GM18870 (cell line): ENCODE data around the gene HARBI1.
A peak's percentile ranks its signal among the peaks of the same experiment; 100 is the strongest.
"Not testable (repeated sequence)": the region's sequence is repeated elsewhere in the genome, so short reads cannot be mapped to it uniquely, and the experiment has no call there.

Experiments used
- ATAC-seq: cut with Tn5 transposase; IDR thresholded peaks from one replicate; pipeline ENCODE4 v1.9.1; 2021; ENCODE audit warnings: moderate library complexity; ENCODE audit not compliant: unreplicated experiment

The HARBI1 gene

GRCh38 chr11:46597609-46598219 lies 19.3 kb downstream of the HARBI1 start:
- ATAC-seq, result no peak

GRCh38 chr11:46597155-46597554 lies 19.9 kb downstream of the HARBI1 start:
- ATAC-seq, result no peak

GRCh38 chr11:46594785-46595184 lies 22.2 kb downstream of the HARBI1 start:
- no peak for ATAC-seq

DNA sequence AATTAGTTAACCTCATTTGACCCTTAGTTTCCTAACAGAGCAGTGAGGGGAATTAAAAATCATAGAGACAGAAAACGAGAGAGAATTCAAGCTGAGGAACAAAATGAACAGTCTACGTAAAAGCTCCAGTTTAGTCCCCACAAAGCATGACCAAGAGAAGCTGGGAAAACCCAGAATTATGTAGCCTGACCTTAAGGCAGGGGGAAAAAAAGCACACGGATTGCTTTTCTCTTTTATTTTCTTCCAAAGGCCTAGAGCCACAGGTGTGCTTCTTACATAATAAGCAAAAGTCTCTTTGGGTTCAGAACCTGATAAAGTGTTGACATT lies 22.7 kb downstream of the HARBI1 start:
- ATAC-seq, result no peak

GRCh38 chr11:46593550-46594373 lies 23.3 kb downstream of the HARBI1 start, which contains the start of gene AMBRA1:
Gene AMBRA1 (minus strand): TSS chr11:46594023. CDS start chr11:46548380, 45,643 bp downstream.
- peak; percentile 80 for ATAC-seq

DNA sequence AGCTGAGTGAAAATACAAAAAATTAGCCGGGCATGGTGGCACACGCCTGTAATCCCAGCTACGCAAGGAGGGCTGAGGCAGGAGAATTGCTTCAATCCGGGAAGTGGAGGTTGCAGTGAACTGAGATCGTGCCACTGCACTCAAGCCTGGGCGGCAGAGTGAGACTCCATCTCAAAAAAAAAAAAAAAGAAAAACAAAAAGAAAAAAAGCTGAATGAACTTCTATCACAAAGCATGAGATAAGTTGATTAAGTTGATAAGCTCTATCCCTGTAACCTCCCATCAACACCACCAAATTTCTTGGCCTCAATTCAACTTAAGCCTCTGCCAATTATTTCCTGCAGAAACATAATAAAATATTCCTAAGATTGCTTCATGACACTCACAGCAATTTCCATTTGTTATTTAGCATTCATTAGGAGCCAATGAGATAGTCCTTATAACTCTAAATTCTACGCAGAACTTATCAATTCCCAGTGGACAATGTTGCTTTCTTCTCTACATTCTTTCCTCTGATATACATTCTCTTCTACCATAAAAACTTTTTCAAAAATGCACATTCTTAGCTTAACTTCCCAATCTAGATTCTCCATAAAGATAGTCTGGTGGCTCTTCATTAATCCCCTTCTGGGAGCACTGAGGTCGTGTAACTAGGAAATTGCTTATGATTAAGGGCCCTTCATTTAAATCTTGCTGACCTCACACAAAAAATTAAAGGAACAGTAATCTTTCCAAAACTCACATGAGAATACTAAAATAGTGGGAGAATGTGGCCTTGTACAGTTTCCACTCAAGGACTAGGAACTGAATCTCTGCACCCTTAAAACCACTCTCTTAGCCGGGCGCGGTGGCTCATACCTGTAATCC lies 26.1 kb downstream of the HARBI1 start:
- ATAC-seq, result no peak

GRCh38 chr11:46588915-46589314 lies 28.1 kb downstream of the HARBI1 start:
- no peak for ATAC-seq

GRCh38 chr11:46588131-46588530 lies 28.9 kb downstream of the HARBI1 start:
- no peak for ATAC-seq

DNA sequence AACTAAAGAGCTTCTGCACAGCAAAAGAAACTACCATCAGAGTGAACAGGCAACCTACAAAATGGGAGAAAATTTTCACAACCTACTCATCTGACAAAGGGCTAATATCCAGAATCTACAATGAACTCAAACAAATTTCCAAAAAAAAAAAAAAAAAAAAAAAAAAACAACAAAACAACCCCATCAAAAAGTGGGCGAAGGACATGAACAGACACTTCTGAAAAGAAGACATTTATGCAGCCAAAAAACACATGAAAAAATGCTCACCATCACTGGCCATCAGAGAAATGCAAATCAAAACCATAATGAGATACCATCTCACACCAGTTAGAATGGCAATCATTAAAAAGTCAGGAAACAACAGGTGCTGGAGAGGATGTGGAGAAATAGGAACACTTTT lies 33.5 kb downstream of the HARBI1 start:
- ATAC-seq, result not testable (repeated sequence)

- ATAC-seq, result no peak
Measured at GRCh38 chr11:46582588-46582987, 34.4 kb downstream of the HARBI1 start.

GRCh38 chr11:46577058-46577457 lies 40.0 kb downstream of the HARBI1 start:
- ATAC-seq, result no peak

GRCh38 chr11:46574656-46575055 lies 42.4 kb downstream of the HARBI1 start:
- ATAC-seq, result no peak

DNA sequence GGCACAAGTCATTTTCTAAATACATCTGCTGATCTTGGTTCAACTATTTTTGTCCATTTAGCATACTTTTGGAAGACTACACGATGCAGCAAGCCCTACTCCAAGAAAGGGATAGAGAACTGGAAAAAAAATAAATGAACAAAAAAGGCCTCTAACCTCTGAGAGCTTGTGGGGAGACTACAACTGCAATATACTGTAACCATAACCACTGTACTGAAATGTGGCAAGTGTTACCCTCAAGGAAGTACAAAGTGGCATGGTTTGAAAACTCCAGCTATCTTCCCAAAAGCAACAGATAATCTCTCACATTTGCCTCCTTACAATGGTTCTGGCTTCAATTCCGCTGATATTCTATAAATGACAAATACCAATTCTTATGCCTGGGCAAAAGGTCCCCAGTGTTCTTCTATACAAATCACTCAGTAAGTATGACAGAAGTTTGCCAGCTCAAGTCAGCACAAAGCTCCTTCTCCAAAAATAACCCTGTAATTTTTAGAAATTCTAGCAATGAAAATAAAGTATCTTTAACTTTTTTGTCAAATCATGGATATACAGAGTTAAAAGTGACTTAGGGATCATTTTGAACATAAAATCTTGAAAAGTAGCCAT lies 46.1 kb downstream of the HARBI1 start:
- ATAC-seq, result no peak

GRCh38 chr11:46565232-46565840 lies 51.7 kb downstream of the HARBI1 start:
- no peak for ATAC-seq

GRCh38 chr11:46564459-46564858 lies 52.6 kb downstream of the HARBI1 start:
- ATAC-seq, result no peak

DNA sequence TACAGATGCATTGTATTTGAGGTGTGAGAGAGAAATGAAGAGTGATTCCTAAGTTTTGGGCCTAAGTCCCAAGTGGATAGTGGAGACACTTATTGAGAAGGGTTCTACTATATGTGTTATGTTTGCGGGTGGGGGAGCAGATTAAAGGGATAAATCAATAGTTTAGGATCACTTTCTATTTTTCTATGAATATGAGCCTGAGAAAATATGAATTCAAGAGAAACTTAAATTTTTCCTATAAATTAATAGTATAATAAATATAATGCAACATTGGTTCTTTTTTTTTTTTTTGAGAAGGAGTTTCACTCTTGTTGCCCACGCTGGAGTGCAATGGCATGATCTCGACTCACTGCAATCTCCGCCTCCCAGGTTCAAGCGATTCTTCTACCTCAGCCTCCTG lies 54.5 kb downstream of the HARBI1 start:
- no peak for ATAC-seq

DNA sequence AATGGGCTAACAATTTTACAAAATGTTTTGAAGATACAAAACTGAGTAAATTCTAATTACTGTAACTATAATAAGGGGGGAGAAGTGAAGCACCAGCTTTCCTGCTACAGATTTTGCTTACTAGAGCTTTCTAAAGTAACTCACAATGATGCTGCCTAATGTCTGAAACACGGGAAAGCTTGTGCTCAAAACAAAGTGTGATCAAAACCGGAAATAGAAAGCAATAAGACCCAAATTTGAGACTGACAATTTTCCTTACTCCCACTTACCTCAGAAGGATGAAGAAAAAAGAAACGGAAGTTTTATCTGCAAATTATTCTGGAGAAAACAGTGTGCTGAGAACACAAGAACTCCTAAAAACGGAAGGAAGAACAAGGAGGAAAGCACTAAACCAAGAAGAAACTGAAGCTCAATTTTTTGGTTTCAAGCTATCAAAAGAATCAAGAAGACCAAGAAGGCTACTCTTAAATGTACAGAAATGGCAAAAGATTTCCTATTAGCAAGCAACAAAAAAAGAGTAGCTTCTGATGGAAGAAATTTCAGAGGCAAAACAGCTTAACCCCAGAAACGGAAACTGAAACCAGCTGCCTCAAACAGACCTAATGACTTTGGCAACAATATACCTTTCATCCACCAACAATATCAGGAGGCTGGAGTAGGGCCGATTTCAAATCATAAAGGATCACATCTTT lies 56.6 kb downstream of the HARBI1 start:
- ATAC-seq, result no peak

- no peak for ATAC-seq
Measured at GRCh38 chr11:46559815-46560214, 57.2 kb downstream of the HARBI1 start.

DNA sequence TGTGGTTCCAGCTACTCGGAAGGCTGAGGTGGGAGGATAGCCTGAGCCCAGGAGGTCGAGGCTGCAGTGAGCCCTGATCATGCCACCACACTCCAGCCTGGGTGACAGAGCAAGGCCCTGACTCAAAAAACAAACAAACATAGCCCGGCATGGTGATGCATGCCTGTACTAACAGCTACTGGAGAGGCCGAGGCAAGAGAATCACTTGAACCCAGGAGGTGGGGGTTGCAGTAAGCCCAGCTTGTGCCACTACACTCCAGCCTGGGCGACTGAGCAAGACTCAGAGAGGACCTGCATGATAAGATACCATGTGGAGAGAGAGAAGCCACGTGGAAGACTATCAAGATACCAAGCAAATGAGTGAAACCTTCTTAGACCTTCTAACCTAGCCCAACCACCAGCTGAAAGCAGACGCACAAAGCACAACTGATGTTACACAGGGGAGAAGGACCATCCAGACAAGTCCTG lies 59.3 kb downstream of the HARBI1 start:
- ATAC-seq, result no peak
